Measurements from ENCODE around the gene GRID2. TPM values are rescaled to one million over a fixed set of nuclear protein-coding genes. Genes with fewer than 3 reads are reported as not detected.

The GRID2 gene
- total and polyA plus RNA-seq, 10 of the 15 experiments (the other 5 are each of a cell fraction or from before 2014, with no cell fraction given) = not detected

GRCh38 chr4:93466446-93466845 lies 1162.7 kb downstream of the GRID2 start (continued):
- TF ChIP-seq CEBPB (IDR thresholded peaks at IDR 0.05; ENCODE audit: borderline replicate concordance in 1 of 2, low read depth in 2 of 2, low read length in 2 of 2) (no peak), IKZF1 (conservative IDR thresholded peaks at IDR 0.05) (no peak), POLR2AphosphoS5 (IDR thresholded peaks at IDR 0.05; ENCODE audit: low read length) (no peak), BCL3 (IDR thresholded peaks at IDR 0.05; ENCODE audit: borderline replicate concordance, insufficient read depth, low read depth, low read length, poor library complexity, severe bottlenecking) (no peak), NFXL1 (IDR thresholded peaks at IDR 0.05; ENCODE audit: borderline replicate concordance) (no peak), CBX3 (IDR thresholded peaks at IDR 0.05; ENCODE audit: borderline replicate concordance, low read depth) (no peak)

GRCh38 chr4:93467484-93468155 lies 1163.9 kb downstream of the GRID2 start:
- no peak overlapping the region for H3K4me2 ChIP-seq (ENCODE audit: control insufficient read depth, insufficient read depth)
- no peak overlapping the region for H3K27ac ChIP-seq (ENCODE audit: control insufficient read depth, insufficient read depth)
- BruUV-seq (replicated peaks) = no TSS peak
- H3K79me2 ChIP-seq (ENCODE audit: control insufficient read depth, insufficient read depth, low read length) = no peaks in the 10 kb centered on the region
- ChIA-PET SMC1A (ENCODE audit: uncharacterized antibody, unreplicated experiment) (no interaction called here), POLR2A (no interaction called here), CTCF (no interaction called here), RAD21 (ENCODE audit: unreplicated experiment) (no interaction called here)
- no peaks in the 10 kb centered on the region for H3K36me3 ChIP-seq (ENCODE audit: control insufficient read depth in 2 of 2, insufficient read depth in 2 of 2, low read length in 1 of 2)
- no peaks in the 10 kb centered on the region for H4K20me1 ChIP-seq (ENCODE audit: control insufficient read depth, insufficient read depth)
- no peak overlapping the region for H3K4me3 ChIP-seq
- DNase-seq (ENCODE audit: low read depth, low spot score) = no peak
- no peak for TF ChIP-seq NFIC (IDR thresholded peaks at IDR 0.05; ENCODE audit: low read depth, low read length)
- no peak for FAIRE-seq
- intact Hi-C loops (cut with micrococcal nuclease; ENCODE audit: unreplicated experiment) (no loop called here), in situ Hi-C loops (cut with MboI) (no loop called here)
- 5% methylated on average over 1 of the region's 1 CpG for WGBS (ENCODE audit: insufficient coverage, insufficient replicate concordance, low lambda C conversion rate, missing lambda C conversion rate)
- ATAC-seq = no peak
- H3K9me3 ChIP-seq (replicated peaks; ENCODE audit: control insufficient read depth, insufficient read depth, low read length) = no peaks in the 10 kb centered on the region
- H3K27me3 ChIP-seq (replicated peaks in 1 of 2; ENCODE audit: control insufficient read depth in 2 of 2, insufficient read depth in 2 of 2, low read length in 1 of 2) = no peaks in the 10 kb centered on the region
- H2AFZ ChIP-seq (ENCODE audit: control insufficient read depth, low read depth, low read length) = no peak overlapping the region
- no peaks in the 10 kb centered on the region for H3K4me1 ChIP-seq (ENCODE audit: control insufficient read depth, insufficient read depth, low read length)
- H3K9ac ChIP-seq (ENCODE audit: control insufficient read depth, insufficient read depth, low read length) = no peak overlapping the region

Data from GM12878 (cell line).